ENCODE data around the gene LILRB2.
"Not testable (repeated sequence)": the region's sequence is repeated elsewhere in the genome, so short reads cannot be mapped to it uniquely, and the experiment has no call there.

The LILRB2 gene

GRCh38 chr19:54302257-54302656 lies 21.3 kb upstream of the LILRB2 start:
- no peak for DNase-seq

- DNase-seq: no peak
Measured at GRCh38 chr19:54299515-54299914, 18.6 kb upstream of the LILRB2 start.

GRCh38 chr19:54299126-54299498 lies 18.2 kb upstream of the LILRB2 start:
- DNase-seq: no peak

- DNase-seq: no peak
Measured at GRCh38 chr19:54298357-54299125, 17.6 kb upstream of the LILRB2 start.

- peak; percentile 13 for DNase-seq
Measured at GRCh38 chr19:54297759-54298305, 16.9 kb upstream of the LILRB2 start.

- DNase-seq: no peak
Measured at GRCh38 chr19:54294539-54294938, 13.6 kb upstream of the LILRB2 start.

GRCh38 chr19:54289160-54289559 lies 8.2 kb upstream of the LILRB2 start:
- not testable (repeated sequence) for DNase-seq

GRCh38 chr19:54287456-54287855 lies 6.5 kb upstream of the LILRB2 start:
- no peak for DNase-seq

GRCh38 chr19:54286283-54286682 lies 5.4 kb upstream of the LILRB2 start:
- not testable (repeated sequence) for DNase-seq

GRCh38 chr19:54285427-54286056 lies 4.6 kb upstream of the LILRB2 start:
- not testable (repeated sequence) for DNase-seq

- no peak for DNase-seq
Measured at GRCh38 chr19:54282686-54283470, 2.0 kb upstream of the LILRB2 start.

- DNase-seq: not testable (repeated sequence)
Measured at GRCh38 chr19:54281729-54282075, 792 bp upstream of the LILRB2 start.

GRCh38 chr19:54280441-54280840 lies 469 bp downstream of the LILRB2 start:
- not testable (repeated sequence) for DNase-seq

- not testable (repeated sequence) for DNase-seq
Measured at GRCh38 chr19:54280025-54280424, 885 bp downstream of the LILRB2 start.

- DNase-seq: no peak
Measured at GRCh38 chr19:54279406-54279962, 1.4 kb downstream of the LILRB2 start.

- DNase-seq: not testable (repeated sequence)
Measured at GRCh38 chr19:54278571-54279195, 2.2 kb downstream of the LILRB2 start.

- DNase-seq: not testable (repeated sequence)
Measured at GRCh38 chr19:54278056-54278455, 2.9 kb downstream of the LILRB2 start.

- DNase-seq: not testable (repeated sequence)
Measured at GRCh38 chr19:54277111-54277615, 3.7 kb downstream of the LILRB2 start.

GRCh38 chr19:54275951-54276350 lies 5.0 kb downstream of the LILRB2 start:
- DNase-seq: no peak

GRCh38 chr19:54274516-54274915 lies 6.4 kb downstream of the LILRB2 start:
- DNase-seq: not testable (repeated sequence)

- DNase-seq: no peak
Measured at GRCh38 chr19:54273821-54274220, 7.1 kb downstream of the LILRB2 start.

- not testable (repeated sequence) for DNase-seq
Measured at GRCh38 chr19:54272181-54272580, 8.7 kb downstream of the LILRB2 start.

All from DMS53 (cell line).